PC-3 (cell line): Measurements from ENCODE around the gene CLEC5A. TPM values are rescaled to one million over a fixed set of nuclear protein-coding genes. Genes with fewer than 3 reads are reported as not detected.

Experiments used
- ATAC-seq: fragments of 200-7000 bp; cut with Tn5 transposase; 2 replicates; pipeline ENCODE4 v1.9.1; 2020; ENCODE audit warnings: mild to moderate bottlenecking, moderate library complexity
- BruUV-seq: library from RNA; stranded (reverse); fragments of 400-500 nt; replicated peaks from 2 replicates; lab custom pipeline; 2021; lab: Mats Ljungman, UMichigan
- CTCF ChIA-PET: fragments of 300-600 bp; sonication (Branson Sonifier 250); formaldehyde crosslinking; loops from one replicate; lab custom pipeline; 2022; ENCODE audit warnings: antibody characterized with exemption; lab: Charles Lee
- POLR2A ChIA-PET: fragments of 300-600 bp; sonication (Branson Sonifier 250); formaldehyde crosslinking; loops from one replicate; lab custom pipeline; 2022; ENCODE audit warnings: antibody characterized with exemption; ENCODE audit not compliant: unreplicated experiment; lab: Charles Lee
- DNase-seq: peaks from one replicate; pipeline ENCODE4 v3.0.0-alpha.2; 2015
- H2AFZ ChIP-seq: fragments of 300-600 bp; sonication (generic); 2 replicates; pipeline ENCODE4 v1.6.0; 2016; ENCODE audit warnings: antibody characterized with exemption, low read length
- H3F3A ChIP-seq: fragments of 300-600 bp; sonication (generic); one replicate; pipeline ENCODE4 v1.6.0; 2017; ENCODE audit warnings: antibody characterized with exemption, low read length, control low read depth, mild to moderate bottlenecking; ENCODE audit not compliant: unreplicated experiment
- H3K27ac ChIP-seq: fragments of 300-600 bp; sonication (generic); 2 replicates; pipeline ENCODE4 v1.5.1; 2016; ENCODE audit warnings: mild to moderate bottlenecking, low read length
- H3K27me3 ChIP-seq: fragments of 300-600 bp; sonication (generic); 2 replicates; pipeline ENCODE4 v1.6.1; 2016; ENCODE audit warnings: low read length, mixed read lengths
- H3K36me3 ChIP-seq: fragments of 300-600 bp; sonication (generic); 2 replicates; pipeline ENCODE4 v1.6.1; 2016; ENCODE audit warnings: low read depth, mixed run types, low read length, mixed read lengths
- H3K4me1 ChIP-seq: fragments of 300-600 bp; sonication (generic); 2 replicates; pipeline ENCODE4 v1.5.1; 2016; ENCODE audit warnings: low read length; ENCODE audit not compliant: insufficient read depth
- H3K4me2 ChIP-seq: fragments of 300-600 bp; sonication (generic); 2 replicates; pipeline ENCODE4 v1.6.0; 2016; ENCODE audit warnings: low read length
- H3K4me3 ChIP-seq: fragments of 300-600 bp; sonication (generic); 2 replicates; pipeline ENCODE4 v1.5.1; 2016; ENCODE audit warnings: mild to moderate bottlenecking, low read length, mixed read lengths
- H3K79me2 ChIP-seq: fragments of 300-600 bp; sonication (generic); 2 replicates; pipeline ENCODE4 v1.6.1; 2017; ENCODE audit warnings: low read length, mixed read lengths
- H3K9ac ChIP-seq: fragments of 300-600 bp; sonication (generic); 2 replicates; pipeline ENCODE4 v1.6.0; 2016; ENCODE audit warnings: mild to moderate bottlenecking, low read length
- H3K9me2 ChIP-seq: fragments of 300-600 bp; sonication (generic); replicated peaks from 2 replicates; pipeline ENCODE4 v1.6.1; 2016; ENCODE audit warnings: mixed run types, low read length, mixed read lengths
- H3K9me3 ChIP-seq: fragments of 300-600 bp; sonication (generic); 2 replicates; pipeline ENCODE4 v1.6.1; 2016; ENCODE audit warnings: low read length, mixed read lengths
- H4K20me1 ChIP-seq: fragments of 300-600 bp; sonication (generic); 2 replicates; pipeline ENCODE4 v1.6.1; 2016; ENCODE audit warnings: low read length, mixed read lengths
- EZH2 ChIP-seq: fragments of 300-600 bp; sonication (generic); IDR thresholded peaks from one replicate; pipeline ENCODE4 v1.6.1; 2017; ENCODE audit warnings: antibody characterized with exemption, mild to moderate bottlenecking, low read length; ENCODE audit not compliant: unreplicated experiment
- EZH2phosphoT487 ChIP-seq: fragments of 300-600 bp; sonication (generic); IDR thresholded peaks from 2 replicates; pipeline ENCODE4 v1.6.1; 2018; ENCODE audit warnings: mild to moderate bottlenecking, antibody characterized with exemption, low read length, borderline replicate concordance
- intact Hi-C: fragments of 100-400 bp; cut with micrococcal nuclease; formaldehyde crosslinking; loops from 2 replicates; pipeline ENCODE4 v1.9.0; 2023
- total RNA-seq: library from RNA; depleted of rRNA; stranded (reverse); fragments of >200 nt; gene quantifications from 2 replicates; pipeline ENCODE4 v1.2.3, GENCODE V29; 2014
- TF ChIP-seq, protein P1 (sequence below): fragments of 300-600 bp; sonication (generic); conservative IDR thresholded peaks from 2 replicates; pipeline ENCODE4 v1.5.1; 2017; ENCODE audit warnings: antibody characterized with exemption, low read depth, mild to moderate bottlenecking, low read length

CLEC5A gene
- total RNA-seq, 1 experiment from 2014 or later, result not detected

DNA sequence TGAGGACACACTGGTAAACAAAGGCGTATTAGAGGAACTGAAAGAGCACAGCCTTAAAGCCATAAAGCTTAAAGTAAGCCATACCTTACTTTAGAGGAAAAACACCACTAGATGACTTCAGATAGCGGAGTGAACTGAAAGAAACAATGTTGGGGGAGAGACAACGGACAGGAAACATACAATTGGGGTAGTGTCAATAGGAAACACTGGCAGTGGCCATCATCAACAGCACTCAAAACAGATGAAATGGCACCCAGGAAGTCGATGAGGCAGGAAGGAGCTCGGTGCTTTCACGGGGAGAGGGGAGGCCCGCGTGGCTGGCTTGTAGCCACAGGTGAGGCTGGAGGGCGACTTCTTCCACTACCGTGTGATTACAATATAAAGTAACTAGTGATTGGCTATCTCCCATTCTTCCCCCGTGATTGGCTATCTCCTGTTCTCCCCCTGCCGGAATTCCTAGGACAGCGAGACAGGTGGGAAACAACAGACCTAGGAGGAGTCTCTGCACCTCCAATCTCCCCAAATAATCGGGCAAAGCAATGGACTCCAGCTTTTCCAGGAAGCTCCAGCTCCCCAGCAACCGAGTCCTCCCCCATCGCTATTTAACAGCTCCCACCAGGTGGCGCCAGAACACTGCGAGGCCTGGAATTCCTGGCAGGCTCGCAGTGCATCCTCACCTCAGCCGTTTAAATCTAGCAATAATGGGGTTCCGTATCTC lies 29.2 kb upstream of the CLEC5A start:
- Histone ChIP-seq H4K20me1 (no peaks in the 10 kb centered on the region), H3K9me3 (no peaks in the 10 kb centered on the region), H3K9me2 (no peaks in the 10 kb centered on the region), H3K4me1 (0 out of 2 replicates have a peak, but pooled peaks cover 4% of the 10 kb centered on the region), H3K79me2 (no peaks in the 10 kb centered on the region), H3F3A (no peaks in the 10 kb centered on the region), H3K27ac (no peak overlapping the region), H3K4me3 (peak overlapping the region; percentile 60), H2AFZ (peak overlapping the region; percentile 89), H3K9ac (no peak overlapping the region), H3K4me2 (peak overlapping the region; percentile 78), H3K27me3 (peaks cover 11% of the 10 kb centered on the region; the same call in 1 of the 2 replicates), H3K36me3 (no peaks in the 10 kb centered on the region; the same call in 1 of the 2 replicates)
- TF ChIP-seq EZH2, result no peak
- TF ChIP-seq EZH2phosphoT487, result no peak
- TF ChIP-seq, protein P1, sequence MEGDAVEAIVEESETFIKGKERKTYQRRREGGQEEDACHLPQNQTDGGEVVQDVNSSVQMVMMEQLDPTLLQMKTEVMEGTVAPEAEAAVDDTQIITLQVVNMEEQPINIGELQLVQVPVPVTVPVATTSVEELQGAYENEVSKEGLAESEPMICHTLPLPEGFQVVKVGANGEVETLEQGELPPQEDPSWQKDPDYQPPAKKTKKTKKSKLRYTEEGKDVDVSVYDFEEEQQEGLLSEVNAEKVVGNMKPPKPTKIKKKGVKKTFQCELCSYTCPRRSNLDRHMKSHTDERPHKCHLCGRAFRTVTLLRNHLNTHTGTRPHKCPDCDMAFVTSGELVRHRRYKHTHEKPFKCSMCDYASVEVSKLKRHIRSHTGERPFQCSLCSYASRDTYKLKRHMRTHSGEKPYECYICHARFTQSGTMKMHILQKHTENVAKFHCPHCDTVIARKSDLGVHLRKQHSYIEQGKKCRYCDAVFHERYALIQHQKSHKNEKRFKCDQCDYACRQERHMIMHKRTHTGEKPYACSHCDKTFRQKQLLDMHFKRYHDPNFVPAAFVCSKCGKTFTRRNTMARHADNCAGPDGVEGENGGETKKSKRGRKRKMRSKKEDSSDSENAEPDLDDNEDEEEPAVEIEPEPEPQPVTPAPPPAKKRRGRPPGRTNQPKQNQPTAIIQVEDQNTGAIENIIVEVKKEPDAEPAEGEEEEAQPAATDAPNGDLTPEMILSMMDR, result peak; percentile 93
- POLR2A ChIA-PET, result no interaction called here
- CTCF ChIA-PET, result interaction anchor here (0.6 kb wide), 1 partner anchor 1037 kb away, joined by 4 read pairs; no protein-coding TSS in a partner anchor
- BruUV-seq, result no TSS peak
- ATAC-seq (peak; percentile 86), DNase-seq (peak; percentile 71)
- intact Hi-C loops, result loop anchor here (1.0 kb wide), 2 partner anchors 213 to 326 kb away; no protein-coding TSS in a partner anchor

DNA sequence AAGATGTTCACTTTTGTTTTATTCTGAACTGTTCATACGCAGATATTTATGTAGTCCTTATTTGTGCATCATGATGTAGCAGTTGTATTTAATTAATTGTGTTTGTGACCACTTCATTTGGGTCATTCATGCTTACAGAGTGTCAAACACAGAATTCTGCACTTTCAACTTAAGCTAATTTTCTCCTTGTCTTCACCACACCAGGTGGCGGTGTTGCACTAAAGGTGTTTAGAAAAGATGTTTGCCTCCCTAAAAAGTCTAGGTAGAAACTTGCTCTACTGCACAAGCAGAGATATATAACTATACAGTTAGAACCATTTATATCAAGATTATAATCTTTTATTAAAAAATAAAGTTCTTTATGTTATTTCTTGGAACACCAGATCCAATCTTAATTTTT lies 28.1 kb upstream of the CLEC5A start:
- Histone ChIP-seq H3K4me2 (no peak overlapping the region), H3K4me1 (0 out of 2 replicates have a peak, but pooled peaks cover 4% of the 10 kb centered on the region), H3K4me3 (no peak overlapping the region), H4K20me1 (no peaks in the 10 kb centered on the region), H2AFZ (no peak overlapping the region), H3K9me2 (no peaks in the 10 kb centered on the region), H3K9ac (no peak overlapping the region), H3K36me3 (no peaks in the 10 kb centered on the region; the same call in 1 of the 2 replicates), H3F3A (no peaks in the 10 kb centered on the region), H3K9me3 (no peaks in the 10 kb centered on the region), H3K27me3 (peaks cover 11% of the 10 kb centered on the region; the same call in 1 of the 2 replicates), H3K27ac (no peak overlapping the region), H3K79me2 (no peaks in the 10 kb centered on the region)
- ChIA-PET CTCF (interaction anchor here (0.7 to 0.8 kb wide), 2 partner anchors 320 to 378 kb away, joined by 3 to 6 read pairs; no protein-coding TSS in a partner anchor), POLR2A (no interaction called here)
- no TSS peak for BruUV-seq
- ATAC-seq (no peak), DNase-seq (peak; percentile 52)
- TF ChIP-seq, protein P1, result peak; percentile 52
- TF ChIP-seq EZH2, result no peak
- intact Hi-C loops, result loop anchor here (1.0 kb wide), 1 partner anchor 214 kb away; no protein-coding TSS in a partner anchor

DNA sequence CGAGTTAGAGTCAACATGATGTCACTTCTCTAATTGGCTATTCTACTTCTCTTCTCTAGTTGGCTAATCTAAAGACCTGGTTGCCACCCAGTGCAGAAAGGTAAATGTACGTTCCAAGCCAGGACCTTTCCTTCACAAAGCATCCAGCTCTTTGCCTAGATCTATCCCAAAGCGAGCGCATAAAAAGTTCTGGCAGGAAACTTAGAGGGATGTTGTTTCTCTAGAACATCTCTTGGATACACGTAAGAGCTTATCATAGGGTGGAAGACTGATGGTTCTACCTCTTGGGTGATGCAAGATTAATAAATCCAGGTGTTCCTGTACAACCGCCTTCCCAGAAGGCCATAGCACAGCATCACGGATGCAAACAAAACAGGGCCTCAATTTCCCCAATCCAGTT lies 26.9 kb upstream of the CLEC5A start, which contains the start of gene TAS2R38:
Gene TAS2R38, minus strand, starts transcription at position 101 of the 400 bp plus-strand sequence. Its CDS starts 84 bp downstream, at position 17.
- POLR2A ChIA-PET, result interaction anchor here (0.6 kb wide), 1 partner anchor 236 kb away, joined by 4 read pairs; no protein-coding TSS in a partner anchor
- CTCF ChIA-PET, result no interaction called here
- Histone ChIP-seq H3K9ac (no peak within 1 kb of the TSS), H3F3A (no peaks in the 10 kb centered on the region), H3K79me2 (no peaks in the 10 kb centered on the region), H3K36me3 (no peaks in the 10 kb centered on the region; the same call in 1 of the 2 replicates), H4K20me1 (no peaks in the 10 kb centered on the region), H3K4me2 (no peak within 1 kb of the TSS), H3K27ac (no peak within 1 kb of the TSS), H3K27me3 (peaks cover 11% of the 10 kb centered on the region; the same call in 1 of the 2 replicates), H3K4me3 (no peak within 1 kb of the TSS), H3K9me3 (no peaks in the 10 kb centered on the region), H2AFZ (no peak within 1 kb of the TSS), H3K9me2 (no peaks in the 10 kb centered on the region), H3K4me1 (0 out of 2 replicates have a peak, but pooled peaks cover 4% of the 10 kb centered on the region)
- BruUV-seq, result no TSS peak
- DNase-seq (no peak), ATAC-seq (no peak)
- TF ChIP-seq EZH2phosphoT487, result no peak
- TF ChIP-seq, protein P1, result no peak
- TF ChIP-seq EZH2, result no peak
- intact Hi-C loops, result no loop called here
